HL-60 (cell line): Measurements from ENCODE around the gene VPS25.

ENCODE experiments used
- DNase-seq, 2 experiments: peaks; one replicate each; pipeline ENCODE4 v3.0.0-alpha.2; 2010 to 2020; ENCODE audit warnings: low read depth in 1 of 2, low spot score in 1 of 2
- H3K27ac ChIP-seq: fragments of 250-450 bp; sonication (Bioruptor Pico); replicated peaks from 2 replicates; pipeline ENCODE4 v1.5.1; 2020; ENCODE audit warnings: mild to moderate bottlenecking, moderate library complexity
- H3K27me3 ChIP-seq: fragments of 250-450 bp; sonication (Bioruptor Pico); 2 replicates; pipeline ENCODE4 v1.5.1; 2021; ENCODE audit warnings: mild to moderate bottlenecking, moderate library complexity; ENCODE audit not compliant: insufficient read depth, poor library complexity, severe bottlenecking
- H3K4me3 ChIP-seq: replicated peaks from 2 replicates; pipeline ENCODE4 v1.5.1; 2011; ENCODE audit warnings: mild to moderate bottlenecking, control low read depth, low read length; ENCODE audit not compliant: insufficient read depth
- CTCF ChIP-seq: IDR thresholded peaks from one replicate; pipeline ENCODE4 v1.5.1; 2011; ENCODE audit warnings: low read length, control low read depth, inconsistent platforms; ENCODE audit not compliant: insufficient read depth
- GABPA ChIP-seq: IDR thresholded peaks from 2 replicates; pipeline ENCODE4 v1.6.1; 2012; ENCODE audit warnings: low read depth
- POLR2AphosphoS5 ChIP-seq: IDR thresholded peaks from 2 replicates; pipeline ENCODE4 v1.6.1; 2012; ENCODE audit warnings: low read depth
- REST ChIP-seq: IDR thresholded peaks from 2 replicates; pipeline ENCODE4 v1.6.1; 2012; ENCODE audit warnings: low read depth; ENCODE audit not compliant: insufficient replicate concordance
- SPI1 ChIP-seq: IDR thresholded peaks from 2 replicates; pipeline ENCODE4 v1.6.1; 2012; ENCODE audit warnings: low read depth, mild to moderate bottlenecking, borderline replicate concordance

Gene VPS25

GRCh38 chr17:42748202-42748907 is 24.9 kb upstream of the VPS25 start:
- Histone ChIP-seq H3K4me3 (no peak overlapping the region), H3K27me3 (no peaks in the 10 kb centered on the region), H3K27ac (no peak overlapping the region)
- TF ChIP-seq GABPA (no peak), CTCF (no peak), POLR2AphosphoS5 (no peak), SPI1 (no peak), REST (no peak)
- no peak for DNase-seq

- no peak overlapping the region for H3K4me3 ChIP-seq
- TF ChIP-seq CTCF (no peak), GABPA (no peak), REST (no peak), POLR2AphosphoS5 (no peak), SPI1 (no peak)
- no peaks in the 10 kb centered on the region for H3K27me3 ChIP-seq
- no peak overlapping the region for H3K27ac ChIP-seq
- DNase-seq, result no peak
These were observed 24.1 kb upstream of the VPS25 start for GRCh38 chr17:42748908-42749798.

GRCh38 chr17:42750739-42751344 is 22.4 kb upstream of the VPS25 start:
- H3K4me3 ChIP-seq, result no peak overlapping the region
- H3K27me3 ChIP-seq, result no peaks in the 10 kb centered on the region
- TF ChIP-seq POLR2AphosphoS5 (no peak; the same call in 1 of the 2 replicates), SPI1 (peak; percentile 65; the same call in 1 of the 2 replicates)
- DNase-seq, result peak in 1 of 2 experiments; percentile 13
- no peak overlapping the region for H3K27ac ChIP-seq

GRCh38 chr17:42751628-42752027 is 21.6 kb upstream of the VPS25 start:
- TF ChIP-seq GABPA (no peak), POLR2AphosphoS5 (no peak), REST (no peak), SPI1 (no peak), CTCF (no peak)
- no peak overlapping the region for H3K27ac ChIP-seq
- no peak overlapping the region for H3K4me3 ChIP-seq
- DNase-seq, result no peak
- no peaks in the 10 kb centered on the region for H3K27me3 ChIP-seq
